Measurements from ENCODE around the gene LHFPL2.

The LHFPL2 gene

GRCh38 chr5:78546276-78546996 lies 102.1 kb downstream of the LHFPL2 start:
- DNase-seq (ENCODE audit: extremely low spot score), result no peak
- ChIA-PET POLR2A (no interaction called here), CTCF (interaction anchor here (0.8 to 1.2 kb wide), 3 partner anchors 9 to 26 kb away, joined by 3 read pairs; no protein-coding TSS in a partner anchor)
- TF ChIP-seq CTCF (IDR thresholded peaks at IDR 0.05; ENCODE audit: control extremely low read depth, extremely low read depth, low read depth, missing control alignments), result no peak

GRCh38 chr5:78545406-78545805 lies 103.2 kb downstream of the LHFPL2 start:
- TF ChIP-seq CTCF (IDR thresholded peaks at IDR 0.05; ENCODE audit: control extremely low read depth, extremely low read depth, low read depth, missing control alignments), result no peak
- no peak for DNase-seq (ENCODE audit: extremely low spot score)
- POLR2A ChIA-PET, result no interaction called here
- CTCF ChIA-PET, result no interaction called here

- CTCF ChIA-PET, result interaction anchor here (0.7 to 1.5 kb wide), 7 partner anchors 10 to 343 kb away, joined by 3 to 5 read pairs (median 3); no protein-coding TSS in a partner anchor
- no peak for DNase-seq (ENCODE audit: extremely low spot score)
- no peak for TF ChIP-seq CTCF (IDR thresholded peaks at IDR 0.05; ENCODE audit: control extremely low read depth, extremely low read depth, low read depth, missing control alignments)
- POLR2A ChIA-PET, result no interaction called here
These were observed 103.9 kb downstream of the LHFPL2 start for GRCh38 chr5:78544561-78545201.

- CTCF ChIA-PET, result interaction anchor here (1.1 to 1.5 kb wide), 6 partner anchors 14 to 344 kb away, joined by 3 to 5 read pairs (median 3); no protein-coding TSS in a partner anchor
- DNase-seq (ENCODE audit: extremely low spot score), result no peak
- POLR2A ChIA-PET, result no interaction called here
- TF ChIP-seq CTCF (IDR thresholded peaks at IDR 0.05; ENCODE audit: control extremely low read depth, extremely low read depth, low read depth, missing control alignments), result no peak
These were observed 104.7 kb downstream of the LHFPL2 start for GRCh38 chr5:78543916-78544315.

GRCh38 chr5:78543292-78543691 lies 105.3 kb downstream of the LHFPL2 start:
- no peak for DNase-seq (ENCODE audit: extremely low spot score)
- no peak for TF ChIP-seq CTCF (IDR thresholded peaks at IDR 0.05; ENCODE audit: control extremely low read depth, extremely low read depth, low read depth, missing control alignments)
- ChIA-PET POLR2A (no interaction called here), CTCF (interaction anchor here (1.3 to 1.7 kb wide), 2 partner anchors 10 to 223 kb away, joined by 5 to 6 read pairs; no protein-coding TSS in a partner anchor)

GRCh38 chr5:78542321-78542840 lies 106.2 kb downstream of the LHFPL2 start:
- no peak for TF ChIP-seq CTCF (IDR thresholded peaks at IDR 0.05; ENCODE audit: control extremely low read depth, extremely low read depth, low read depth, missing control alignments)
- CTCF ChIA-PET, result interaction anchor here (1.4 to 1.7 kb wide), 3 partner anchors 9 to 222 kb away, joined by 3 to 6 read pairs (median 3); no protein-coding TSS in a partner anchor
- POLR2A ChIA-PET, result no interaction called here
- no peak for DNase-seq (ENCODE audit: extremely low spot score)
